ENCODE results near the gene KRTAP12-4. TPM values are rescaled to one million over a fixed set of nuclear protein-coding genes. Genes with fewer than 3 reads are reported as not detected.

Gene KRTAP12-4
- total RNA-seq, 4 donors from 2014 or later, result not detected

DNA sequence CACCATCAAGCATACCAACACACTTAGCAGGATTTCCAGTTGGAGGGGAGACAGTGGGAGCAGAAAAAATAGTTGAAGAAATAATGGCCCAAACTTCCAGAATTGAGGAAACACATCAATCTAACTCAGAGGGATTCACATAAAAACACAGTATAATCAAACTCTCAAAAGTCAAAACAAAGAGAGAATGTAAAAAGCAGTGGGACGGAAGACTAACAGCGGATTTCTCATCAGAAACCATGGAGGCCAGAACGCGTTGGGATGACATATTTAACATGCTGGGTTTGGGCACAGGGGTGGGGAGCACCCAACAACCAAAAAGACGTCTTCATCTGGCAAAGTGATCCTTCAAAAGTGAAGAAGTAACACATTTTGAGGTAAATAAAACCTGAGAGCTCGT lies 34.6 kb downstream of the KRTAP12-4 start:
- H3K4me1 ChIP-seq, result no peaks in the 10 kb centered on the region
- no peak overlapping the region for H3K27ac ChIP-seq (replicated peaks in 1 of 4)
- H3K9me3 ChIP-seq, result peaks cover 0 to 29% (median 14%) of the 10 kb centered on the region in 4 donors
- DNase-seq (ENCODE audit: extremely low spot score), result no peak
- intact Hi-C loops (cut with DNase I), result no loop called here
- no peak overlapping the region for H3K4me3 ChIP-seq
- peaks cover 0 to 20% (median 0%) of the 10 kb centered on the region in 4 donors for H3K27me3 ChIP-seq
- TF ChIP-seq EP300 (IDR thresholded peaks at IDR 0.05) (no peak), POLR2A (IDR thresholded peaks at IDR 0.05; ENCODE audit: low read depth) (no peak), CTCF (IDR thresholded peaks at IDR 0.05) (no peak), POLR2AphosphoS5 (IDR thresholded peaks at IDR 0.05) (no peak)
- WGBS, result 85% methylated on average over 6 of the region's 6 CpGs
- H3K36me3 ChIP-seq, result no peaks in the 10 kb centered on the region

GRCh38 chr21:44618909-44619308 lies 35.5 kb downstream of the KRTAP12-4 start:
- H3K27me3 ChIP-seq, result peaks cover 0 to 27% (median 0%) of the 10 kb centered on the region in 4 donors
- H3K27ac ChIP-seq (replicated peaks in 1 of 4), result no peak overlapping the region
- H3K4me1 ChIP-seq, result no peaks in the 10 kb centered on the region
- peak; percentile 72 for DNase-seq (ENCODE audit: extremely low spot score)
- 64% methylated on average over 3 of the region's 3 CpGs for WGBS
- no peak for TF ChIP-seq CTCF (IDR thresholded peaks at IDR 0.05)
- TF ChIP-seq POLR2AphosphoS5 (IDR thresholded peaks at IDR 0.05), result no peak
- TF ChIP-seq EP300 (IDR thresholded peaks at IDR 0.05), result no peak
- TF ChIP-seq POLR2A (IDR thresholded peaks at IDR 0.05; ENCODE audit: low read depth), result no peak
- no peaks in the 10 kb centered on the region for H3K36me3 ChIP-seq
- H3K9me3 ChIP-seq, result peaks cover 0 to 19% (median 6%) of the 10 kb centered on the region in 4 donors
- no peak overlapping the region for H3K4me3 ChIP-seq
- intact Hi-C loops (cut with DNase I), result no loop called here

- H3K27me3 ChIP-seq, result peaks cover 0 to 32% (median 0%) of the 10 kb centered on the region in 4 donors
- peaks cover 0 to 15% (median 2%) of the 10 kb centered on the region in 4 donors for H3K9me3 ChIP-seq
- WGBS, result 13% methylated on average over 4 of the region's 4 CpGs
- H3K4me1 ChIP-seq, result no peaks in the 10 kb centered on the region
- TF ChIP-seq EP300 (IDR thresholded peaks at IDR 0.05) (no peak), POLR2A (IDR thresholded peaks at IDR 0.05; ENCODE audit: low read depth) (no peak), CTCF (IDR thresholded peaks at IDR 0.05) (peak in 1 of 3 experiments; percentile 17), POLR2AphosphoS5 (IDR thresholded peaks at IDR 0.05) (no peak)
- peak; percentile 79 for DNase-seq (ENCODE audit: extremely low spot score)
- no peak overlapping the region for H3K27ac ChIP-seq (replicated peaks in 1 of 4)
- H3K36me3 ChIP-seq, result no peaks in the 10 kb centered on the region
- no peak overlapping the region for H3K4me3 ChIP-seq
- intact Hi-C loops (cut with DNase I), result no loop called here
Measured at GRCh38 chr21:44618504-44618903, 36.0 kb downstream of the KRTAP12-4 start.

- no peaks in the 10 kb centered on the region for H3K4me1 ChIP-seq
- no peak overlapping the region for H3K4me3 ChIP-seq
- WGBS, result 73% methylated on average over 3 of the region's 8 CpGs
- peaks cover 0 to 46% (median 0%) of the 10 kb centered on the region in 4 donors for H3K27me3 ChIP-seq
- TF ChIP-seq POLR2AphosphoS5 (IDR thresholded peaks at IDR 0.05), result no peak
- no peak for TF ChIP-seq EP300 (IDR thresholded peaks at IDR 0.05)
- peak; percentile 62 for DNase-seq (ENCODE audit: extremely low spot score)
- intact Hi-C loops (cut with DNase I), result no loop called here
- H3K36me3 ChIP-seq, result no peaks in the 10 kb centered on the region
- no peak overlapping the region for H3K27ac ChIP-seq (replicated peaks in 1 of 4)
- peaks cover 0 to 13% (median 0%) of the 10 kb centered on the region in 4 donors for H3K9me3 ChIP-seq
Measured at GRCh38 chr21:44617071-44617501, 37.4 kb downstream of the KRTAP12-4 start.

DNA sequence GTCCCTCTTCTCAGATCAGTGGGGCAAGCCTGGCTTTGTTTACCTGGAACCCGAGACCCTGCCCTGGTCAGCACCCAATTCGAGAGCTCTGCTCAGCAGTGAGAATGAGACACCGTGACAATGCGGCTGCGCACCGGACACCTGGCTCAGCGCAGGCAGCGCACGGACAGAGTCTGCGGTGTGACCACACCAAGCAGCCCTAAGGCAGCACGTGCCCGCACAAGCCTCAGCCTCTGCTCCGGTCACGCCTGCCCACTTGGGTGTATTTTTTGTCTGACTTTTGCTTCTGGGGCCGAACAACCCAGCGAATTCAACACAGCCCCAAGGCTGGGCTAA lies 37.9 kb downstream of the KRTAP12-4 start:
- WGBS, result 70% methylated on average over 14 of the region's 16 CpGs
- DNase-seq (ENCODE audit: extremely low spot score), result peak; percentile 57
- no peaks in the 10 kb centered on the region for H3K4me1 ChIP-seq
- no peak overlapping the region for H3K27ac ChIP-seq (replicated peaks in 1 of 4)
- intact Hi-C loops (cut with DNase I), result no loop called here
- TF ChIP-seq CTCF (IDR thresholded peaks at IDR 0.05) (no peak), POLR2A (IDR thresholded peaks at IDR 0.05; ENCODE audit: low read depth) (no peak), POLR2AphosphoS5 (IDR thresholded peaks at IDR 0.05) (no peak), EP300 (IDR thresholded peaks at IDR 0.05) (no peak)
- no peak overlapping the region for H3K4me3 ChIP-seq
- no peaks in the 10 kb centered on the region for H3K36me3 ChIP-seq
- H3K27me3 ChIP-seq, result peaks cover 0 to 50% (median 0%) of the 10 kb centered on the region in 4 donors
- peaks cover 0 to 18% (median 4%) of the 10 kb centered on the region in 4 donors for H3K9me3 ChIP-seq
